NT2/D1 (cell line): ENCODE data around the gene ELOVL7.

Experiments
- SUZ12 ChIP-seq: IDR thresholded peaks from 2 replicates; pipeline ENCODE4 v1.6.1; 2011; ENCODE audit not compliant: insufficient read length, insufficient read depth; ENCODE audit errors: extremely low read depth
- YY1 ChIP-seq: IDR thresholded peaks from 2 replicates; pipeline ENCODE4 v1.6.1; 2011; ENCODE audit not compliant: insufficient read length, insufficient read depth
- ZNF274 ChIP-seq: IDR thresholded peaks from 2 replicates; pipeline ENCODE4 v1.6.1; 2011; ENCODE audit warnings: mild to moderate bottlenecking, low read depth, low read length

DNA sequence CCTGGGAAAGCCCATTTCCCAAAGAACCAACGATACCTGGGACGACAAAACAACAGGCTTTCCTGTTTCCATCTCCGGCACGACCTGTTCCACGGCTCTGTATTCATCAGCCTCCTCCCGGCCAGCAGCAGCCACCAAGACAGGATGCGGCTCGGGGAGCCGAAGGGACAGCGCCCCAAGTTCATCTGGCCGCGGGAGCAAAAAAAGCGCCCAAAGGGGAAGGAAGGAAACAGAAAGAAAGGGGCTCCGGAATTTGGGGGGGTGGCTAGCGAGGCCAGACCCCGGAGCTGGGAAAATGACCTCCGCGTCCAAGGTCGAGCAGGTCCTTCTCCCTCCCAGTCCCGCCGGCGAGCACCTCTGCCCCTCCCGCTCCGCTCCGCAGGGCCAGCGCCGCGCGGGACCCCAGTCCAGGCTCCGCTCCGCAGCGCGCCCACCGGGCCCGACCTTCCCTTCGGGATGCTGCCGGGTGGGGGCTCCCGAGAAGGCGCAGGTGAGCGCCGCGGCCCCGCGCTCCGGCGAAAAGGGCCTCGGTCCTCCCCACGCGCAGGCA is 608 bp downstream of the ELOVL7 start:
- no peak for TF ChIP-seq ZNF274
- TF ChIP-seq YY1, result no peak
- no peak for TF ChIP-seq SUZ12
